Nephron (organoid): Measurements from ENCODE around the gene DHCR7.

Experiments used
- H3K27ac Mint-ChIP-seq, 3 experiments: 2 replicates each; pipeline ENCODE4 v1.8.0; 2020; ENCODE audit warnings: mixed read lengths in 3 of 3, mild to moderate bottlenecking in 2 of 3, moderate library complexity in 1 of 3
- H3K27me3 Mint-ChIP-seq: 2 replicates; pipeline ENCODE4 v1.8.0; 2021; ENCODE audit warnings: low read depth, mild to moderate bottlenecking, moderate library complexity, mixed read lengths
- H3K36me3 Mint-ChIP-seq: 2 replicates; pipeline ENCODE4 v1.8.0; 2020; ENCODE audit warnings: low read depth, mixed read lengths
- H3K4me1 Mint-ChIP-seq: 2 replicates; pipeline ENCODE4 v1.8.0; 2020; ENCODE audit warnings: mixed read lengths
- H3K4me3 Mint-ChIP-seq, 3 experiments: 2 replicates each; pipeline ENCODE4 v1.8.0; 2020; ENCODE audit warnings: mild to moderate bottlenecking in 3 of 3, mixed read lengths in 3 of 3, moderate library complexity in 2 of 3
- H3K9me3 Mint-ChIP-seq: 2 replicates; pipeline ENCODE4 v1.8.0; 2020; ENCODE audit warnings: mixed read lengths
- TF ChIP-seq, protein P1 (sequence below), 3 experiments: fragments of 200-600 bp; sonication (generic); IDR thresholded peaks; one replicate each; pipeline ENCODE4 v1.5.0; 2021; ENCODE audit warnings: antibody characterized with exemption in 3 of 3; ENCODE audit not compliant: unreplicated experiment in 3 of 3

Gene DHCR7

GRCh38 chr11:71474771-71475483 is 26.7 kb upstream of the DHCR7 start:
- TF ChIP-seq, protein P1, sequence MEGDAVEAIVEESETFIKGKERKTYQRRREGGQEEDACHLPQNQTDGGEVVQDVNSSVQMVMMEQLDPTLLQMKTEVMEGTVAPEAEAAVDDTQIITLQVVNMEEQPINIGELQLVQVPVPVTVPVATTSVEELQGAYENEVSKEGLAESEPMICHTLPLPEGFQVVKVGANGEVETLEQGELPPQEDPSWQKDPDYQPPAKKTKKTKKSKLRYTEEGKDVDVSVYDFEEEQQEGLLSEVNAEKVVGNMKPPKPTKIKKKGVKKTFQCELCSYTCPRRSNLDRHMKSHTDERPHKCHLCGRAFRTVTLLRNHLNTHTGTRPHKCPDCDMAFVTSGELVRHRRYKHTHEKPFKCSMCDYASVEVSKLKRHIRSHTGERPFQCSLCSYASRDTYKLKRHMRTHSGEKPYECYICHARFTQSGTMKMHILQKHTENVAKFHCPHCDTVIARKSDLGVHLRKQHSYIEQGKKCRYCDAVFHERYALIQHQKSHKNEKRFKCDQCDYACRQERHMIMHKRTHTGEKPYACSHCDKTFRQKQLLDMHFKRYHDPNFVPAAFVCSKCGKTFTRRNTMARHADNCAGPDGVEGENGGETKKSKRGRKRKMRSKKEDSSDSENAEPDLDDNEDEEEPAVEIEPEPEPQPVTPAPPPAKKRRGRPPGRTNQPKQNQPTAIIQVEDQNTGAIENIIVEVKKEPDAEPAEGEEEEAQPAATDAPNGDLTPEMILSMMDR (IDR thresholded peaks at IDR 0.05; ENCODE audit: unreplicated experiment in 3 of 3), result no peak
- no peak overlapping the region for H3K27ac Mint-ChIP-seq
- H3K4me3 Mint-ChIP-seq, result no peak overlapping the region
- peaks cover 42% of the 10 kb centered on the region for H3K36me3 Mint-ChIP-seq
- H3K4me1 Mint-ChIP-seq, result no peaks in the 10 kb centered on the region
- no peaks in the 10 kb centered on the region for H3K27me3 Mint-ChIP-seq
- no peaks in the 10 kb centered on the region for H3K9me3 Mint-ChIP-seq

DNA sequence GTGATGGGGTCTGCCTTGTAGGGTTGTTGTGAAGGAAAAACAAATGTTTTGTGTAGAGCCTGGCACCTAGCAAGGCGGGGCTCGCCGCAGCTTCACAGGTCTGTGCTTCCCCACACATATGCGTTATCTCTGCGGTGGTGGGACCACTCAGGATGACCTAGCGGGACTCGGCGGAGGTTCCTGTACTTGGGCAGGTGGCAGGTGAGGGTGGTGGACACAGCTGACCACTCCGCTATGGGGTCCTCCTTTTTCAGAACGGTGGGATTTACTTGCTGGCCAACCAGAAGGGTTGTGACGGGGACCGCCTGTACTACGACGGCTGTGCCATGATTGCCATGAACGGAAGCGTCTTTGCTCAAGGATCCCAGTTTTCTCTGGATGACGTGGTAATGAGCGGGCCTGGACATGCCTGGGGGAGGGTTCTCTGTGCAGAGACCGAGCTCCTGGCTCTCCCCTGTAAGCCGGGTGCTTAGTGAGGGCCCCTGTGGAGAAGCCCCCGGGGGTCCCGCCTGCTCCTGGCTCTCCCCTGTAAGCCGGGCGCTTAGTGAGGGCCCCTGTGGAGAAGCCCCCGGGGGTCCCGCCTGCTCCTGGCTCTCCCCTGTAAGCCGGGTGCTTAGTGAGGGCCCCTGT is 26.1 kb upstream of the DHCR7 start:
- Mint-ChIP-seq H3K27me3 (no peaks in the 10 kb centered on the region), H3K9me3 (no peaks in the 10 kb centered on the region), H3K4me3 (no peak overlapping the region), H3K4me1 (no peaks in the 10 kb centered on the region), H3K27ac (no peak overlapping the region), H3K36me3 (peaks cover 36% of the 10 kb centered on the region)
- TF ChIP-seq, protein P1 (IDR thresholded peaks at IDR 0.05; ENCODE audit: unreplicated experiment in 3 of 3), result no peak

GRCh38 chr11:71473793-71474080 is 25.5 kb upstream of the DHCR7 start:
- TF ChIP-seq, protein P1 (IDR thresholded peaks at IDR 0.05; ENCODE audit: unreplicated experiment in 3 of 3), result no peak
- Mint-ChIP-seq H3K36me3 (peaks cover 39% of the 10 kb centered on the region), H3K27ac (no peak overlapping the region), H3K4me1 (no peaks in the 10 kb centered on the region), H3K9me3 (no peaks in the 10 kb centered on the region), H3K4me3 (no peak overlapping the region), H3K27me3 (no peaks in the 10 kb centered on the region)

DNA sequence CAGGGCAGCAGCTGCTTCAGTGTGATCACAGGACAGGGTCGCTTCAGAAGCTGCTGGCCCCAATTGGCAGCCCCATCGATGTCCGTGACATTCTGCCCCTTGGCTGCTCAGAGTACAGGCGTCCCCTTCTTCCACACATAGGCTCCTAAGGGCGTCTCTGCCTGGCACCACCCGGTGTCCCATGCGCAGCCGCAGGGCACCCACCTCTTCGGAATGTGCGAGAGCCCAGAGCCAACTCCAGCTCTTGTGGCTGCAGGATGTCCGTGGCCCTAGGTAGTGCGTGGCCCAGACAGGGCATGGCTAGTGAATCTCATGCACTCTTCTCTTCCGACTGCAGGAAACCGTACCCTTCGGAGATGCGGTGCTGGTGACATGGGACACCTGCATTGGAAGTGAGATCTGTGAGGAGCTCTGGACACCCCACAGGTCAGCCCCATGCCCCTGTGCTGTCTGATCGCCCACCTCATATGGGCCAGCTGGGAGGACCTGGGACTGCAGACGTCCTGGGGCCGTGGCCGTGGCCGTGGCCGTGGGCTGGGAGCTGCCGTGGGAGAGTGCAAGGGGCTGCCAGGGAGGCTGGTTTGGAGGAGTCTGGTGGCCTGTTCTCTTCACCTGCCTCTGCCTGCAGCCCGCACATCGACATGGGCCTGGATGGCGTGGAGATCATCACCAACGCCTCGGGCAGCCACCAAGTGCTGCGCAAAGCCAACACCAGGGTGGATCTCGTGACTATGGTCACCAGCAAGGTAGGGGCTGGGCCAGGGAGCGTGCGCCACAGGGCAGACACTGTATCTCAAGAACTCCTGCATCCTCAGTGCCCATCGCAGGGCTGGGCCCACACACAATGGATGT is 25.0 kb upstream of the DHCR7 start:
- Mint-ChIP-seq H3K4me1 (no peaks in the 10 kb centered on the region), H3K27ac (no peak overlapping the region), H3K4me3 (no peak overlapping the region), H3K27me3 (no peaks in the 10 kb centered on the region), H3K9me3 (peaks cover 2% of the 10 kb centered on the region), H3K36me3 (peaks cover 43% of the 10 kb centered on the region)
- TF ChIP-seq, protein P1 (IDR thresholded peaks at IDR 0.05; ENCODE audit: unreplicated experiment in 3 of 3), result no peak

- TF ChIP-seq, protein P1 (IDR thresholded peaks at IDR 0.05; ENCODE audit: unreplicated experiment in 3 of 3), result no peak
- H3K4me1 Mint-ChIP-seq, result no peaks in the 10 kb centered on the region
- no peak overlapping the region for H3K4me3 Mint-ChIP-seq
- H3K36me3 Mint-ChIP-seq, result peaks cover 44% of the 10 kb centered on the region
- H3K27me3 Mint-ChIP-seq, result no peaks in the 10 kb centered on the region
- peaks cover 3% of the 10 kb centered on the region for H3K9me3 Mint-ChIP-seq
- no peak overlapping the region for H3K27ac Mint-ChIP-seq
Measured at GRCh38 chr11:71472357-71472885, 24.2 kb upstream of the DHCR7 start.
